KMS-11 (cell line): ENCODE data around the gene KCNG4.

Source experiments
- H2AFZ ChIP-seq: fragments of 200-600 bp; sonication (generic); 2 replicates; pipeline ENCODE4 v1.6.1; 2016; ENCODE audit warnings: antibody characterized with exemption, mixed run types, low read depth
- H3K27ac ChIP-seq: fragments of 200-600 bp; sonication (generic); 2 replicates; pipeline ENCODE4 v1.6.1; 2016; ENCODE audit warnings: mild to moderate bottlenecking, mixed run types
- H3K27me3 ChIP-seq: fragments of 200-600 bp; sonication (generic); 2 replicates; pipeline ENCODE4 v1.6.1; 2017; ENCODE audit warnings: mild to moderate bottlenecking, low read depth, mixed run types, moderate library complexity; ENCODE audit not compliant: insufficient read depth
- H3K36me3 ChIP-seq: fragments of 200-600 bp; sonication (generic); 2 replicates; pipeline ENCODE4 v1.6.1; 2017; ENCODE audit warnings: mild to moderate bottlenecking, mixed run types; ENCODE audit not compliant: insufficient read depth
- H3K4me1 ChIP-seq: fragments of 200-600 bp; sonication (generic); 2 replicates; pipeline ENCODE4 v1.6.1; 2016; ENCODE audit warnings: mild to moderate bottlenecking, low read depth, mixed run types; ENCODE audit not compliant: poor library complexity, severe bottlenecking
- H3K4me2 ChIP-seq: fragments of 200-600 bp; sonication (generic); 2 replicates; pipeline ENCODE4 v1.7.0; 2016; ENCODE audit warnings: mild to moderate bottlenecking, mixed run types
- H3K4me3 ChIP-seq: fragments of 200-600 bp; sonication (generic); IDR thresholded peaks from 2 replicates; pipeline ENCODE4 v1.6.1; 2017; ENCODE audit warnings: low read depth, low read length, mixed read lengths; ENCODE audit not compliant: insufficient read depth
- H3K79me2 ChIP-seq: fragments of 200-600 bp; sonication (generic); 2 replicates; pipeline ENCODE4 v1.6.1; 2016; ENCODE audit warnings: low read depth, mixed run types; ENCODE audit not compliant: insufficient read depth
- H3K9ac ChIP-seq: fragments of 200-600 bp; sonication (generic); 2 replicates; pipeline ENCODE4 v1.6.1; 2016; ENCODE audit warnings: mild to moderate bottlenecking, mixed run types
- H4K20me1 ChIP-seq: fragments of 200-600 bp; sonication (generic); 2 replicates; pipeline ENCODE4 v1.6.1; 2016; ENCODE audit warnings: mild to moderate bottlenecking, mixed run types; ENCODE audit not compliant: insufficient read depth
- TF ChIP-seq, protein P1 (sequence below): fragments of 200-600 bp; sonication (generic); conservative IDR thresholded peaks from 2 replicates; pipeline ENCODE4 v1.6.1; 2017; ENCODE audit warnings: low read depth, mild to moderate bottlenecking, antibody characterized with exemption, low read length, moderate library complexity, mixed read lengths

The KCNG4 gene

DNA sequence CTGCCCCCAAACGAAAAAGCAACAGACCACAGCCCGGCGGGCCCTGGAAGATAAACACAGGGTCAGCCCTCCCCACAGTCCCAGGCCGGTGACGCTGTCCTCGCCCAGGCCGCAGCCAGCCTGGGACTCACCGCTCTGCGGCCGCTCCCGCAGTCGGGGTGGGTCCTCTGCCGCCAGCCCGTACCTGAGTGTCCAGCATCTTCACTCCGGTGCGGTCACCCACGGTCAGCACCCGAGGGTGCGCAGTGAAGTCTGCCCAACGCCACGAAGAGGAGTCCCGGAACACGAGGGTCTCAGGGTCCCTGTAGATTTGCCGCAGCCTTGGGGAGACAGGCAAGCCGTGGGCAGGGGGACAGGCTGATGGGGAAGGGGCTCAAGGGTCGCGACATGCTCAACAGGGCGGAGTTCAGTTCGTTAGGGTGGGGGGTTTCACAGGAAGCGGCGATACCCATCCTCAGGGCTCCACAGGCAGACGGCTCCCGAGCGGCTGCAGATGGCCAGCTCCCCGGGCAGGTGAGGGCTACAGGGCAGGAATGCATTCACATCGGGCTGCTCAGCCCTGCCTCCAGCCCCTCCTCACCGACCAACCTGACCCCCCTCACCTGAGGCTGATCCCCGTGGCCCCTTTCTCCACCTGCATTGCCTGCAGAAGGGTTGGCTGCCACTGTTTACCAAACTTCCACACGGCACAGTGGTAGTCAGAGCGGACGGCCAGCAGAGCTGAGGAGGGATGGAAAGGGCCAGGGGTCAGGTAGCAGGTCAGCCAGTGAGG lies 58.5 kb downstream of the KCNG4 start:
- Histone ChIP-seq H2AFZ (no peak overlapping the region), H3K4me2 (no peak overlapping the region), H4K20me1 (no peaks in the 10 kb centered on the region), H3K27me3 (no peaks in the 10 kb centered on the region), H3K4me3 (no peak overlapping the region), H3K79me2 (peaks cover 15% of the 10 kb centered on the region), H3K27ac (no peak overlapping the region), H3K9ac (no peak overlapping the region), H3K36me3 (no peaks in the 10 kb centered on the region), H3K4me1 (peaks cover 5% of the 10 kb centered on the region)
- TF ChIP-seq, protein P1, sequence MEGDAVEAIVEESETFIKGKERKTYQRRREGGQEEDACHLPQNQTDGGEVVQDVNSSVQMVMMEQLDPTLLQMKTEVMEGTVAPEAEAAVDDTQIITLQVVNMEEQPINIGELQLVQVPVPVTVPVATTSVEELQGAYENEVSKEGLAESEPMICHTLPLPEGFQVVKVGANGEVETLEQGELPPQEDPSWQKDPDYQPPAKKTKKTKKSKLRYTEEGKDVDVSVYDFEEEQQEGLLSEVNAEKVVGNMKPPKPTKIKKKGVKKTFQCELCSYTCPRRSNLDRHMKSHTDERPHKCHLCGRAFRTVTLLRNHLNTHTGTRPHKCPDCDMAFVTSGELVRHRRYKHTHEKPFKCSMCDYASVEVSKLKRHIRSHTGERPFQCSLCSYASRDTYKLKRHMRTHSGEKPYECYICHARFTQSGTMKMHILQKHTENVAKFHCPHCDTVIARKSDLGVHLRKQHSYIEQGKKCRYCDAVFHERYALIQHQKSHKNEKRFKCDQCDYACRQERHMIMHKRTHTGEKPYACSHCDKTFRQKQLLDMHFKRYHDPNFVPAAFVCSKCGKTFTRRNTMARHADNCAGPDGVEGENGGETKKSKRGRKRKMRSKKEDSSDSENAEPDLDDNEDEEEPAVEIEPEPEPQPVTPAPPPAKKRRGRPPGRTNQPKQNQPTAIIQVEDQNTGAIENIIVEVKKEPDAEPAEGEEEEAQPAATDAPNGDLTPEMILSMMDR: no peak

DNA sequence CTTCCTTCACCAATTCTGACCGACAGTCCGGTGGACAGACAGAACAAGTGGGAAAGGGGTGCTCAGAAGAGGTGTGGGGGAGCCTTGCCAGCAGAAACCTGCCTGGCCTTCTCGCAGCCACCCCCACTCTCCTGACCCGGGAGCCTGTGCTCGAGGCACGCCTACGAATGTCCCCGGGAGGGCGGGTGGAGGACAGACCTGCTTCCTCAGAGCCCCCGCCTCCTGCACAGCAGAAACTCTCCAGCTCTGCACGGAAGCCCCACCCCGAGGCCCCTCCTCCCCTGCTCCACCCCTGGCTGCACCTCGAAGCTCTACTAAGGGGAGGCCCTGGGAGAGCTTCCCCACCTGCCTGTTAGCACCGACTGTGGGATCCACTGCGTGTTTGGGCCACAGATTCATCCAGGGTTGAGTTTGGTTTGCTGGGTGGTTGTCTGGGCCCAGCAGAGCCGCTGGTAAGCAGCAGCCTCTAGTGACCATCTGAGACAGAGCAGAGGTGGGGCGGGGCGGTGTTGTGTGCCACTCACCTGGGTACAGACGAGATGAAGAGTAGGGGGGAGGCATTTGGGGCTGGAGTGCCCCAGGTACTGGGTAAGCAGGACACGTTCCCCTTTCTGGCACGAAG lies 59.2 kb downstream of the KCNG4 start:
- H3K36me3 ChIP-seq: no peaks in the 10 kb centered on the region

DNA sequence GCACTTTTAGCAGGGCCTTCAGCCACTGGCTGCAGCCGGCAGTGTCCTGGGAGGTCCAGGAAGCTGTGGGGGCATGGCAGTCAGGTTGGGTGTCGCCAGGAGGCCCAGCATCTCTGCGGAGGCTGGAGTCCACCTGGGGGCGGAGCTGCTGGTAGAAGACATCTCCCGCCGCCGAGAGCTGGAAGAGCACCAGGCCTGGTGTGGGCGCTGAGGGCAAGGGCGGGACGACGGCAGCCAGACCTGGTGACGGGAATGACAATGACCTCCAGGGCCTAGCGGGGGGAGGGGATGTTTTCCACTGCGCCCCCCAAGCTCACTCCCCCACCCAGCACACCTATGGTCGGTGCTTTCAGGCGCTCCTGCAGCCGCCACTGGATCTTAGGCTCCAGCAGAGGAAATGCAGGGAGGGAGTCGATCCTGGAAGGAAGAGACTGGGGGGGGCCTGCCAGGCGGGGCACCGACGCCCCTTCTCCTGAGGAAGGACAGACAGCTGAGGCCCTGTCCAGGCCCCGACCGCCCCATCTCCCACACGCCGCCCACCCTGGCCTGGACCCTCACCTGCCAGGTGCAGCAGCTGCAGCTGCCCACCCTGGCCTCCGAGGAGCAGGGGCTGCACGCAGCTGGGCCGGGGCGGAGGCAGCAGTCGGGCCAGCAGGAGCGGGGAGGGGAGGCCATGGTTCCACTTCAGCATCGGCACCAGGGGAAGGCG lies 60.0 kb downstream of the KCNG4 start:
- TF ChIP-seq, protein P1: no peak
- no peaks in the 10 kb centered on the region for H3K27me3 ChIP-seq
- H4K20me1 ChIP-seq: no peaks in the 10 kb centered on the region
- no peak overlapping the region for H3K9ac ChIP-seq
- H3K27ac ChIP-seq: no peak overlapping the region
- H3K4me1 ChIP-seq: peaks cover 13% of the 10 kb centered on the region
- no peaks in the 10 kb centered on the region for H3K36me3 ChIP-seq
- no peak overlapping the region for H3K4me2 ChIP-seq
- no peaks in the 10 kb centered on the region for H3K79me2 ChIP-seq
- H2AFZ ChIP-seq: no peak overlapping the region
- H3K4me3 ChIP-seq: no peak overlapping the region

More for the DNA sequence above, 59.2 kb downstream of the KCNG4 start:
- H3K79me2 ChIP-seq: peaks cover 8% of the 10 kb centered on the region; the same call in 1 of the 2 replicates
- no peak overlapping the region for H3K4me3 ChIP-seq
- H3K9ac ChIP-seq: no peak overlapping the region
- H3K4me2 ChIP-seq: no peak overlapping the region
- TF ChIP-seq, protein P1: no peak
- no peaks in the 10 kb centered on the region for H3K27me3 ChIP-seq
- peaks cover 5% of the 10 kb centered on the region for H3K4me1 ChIP-seq
- H3K27ac ChIP-seq: no peak overlapping the region
- H2AFZ ChIP-seq: no peak overlapping the region
- H4K20me1 ChIP-seq: no peaks in the 10 kb centered on the region

DNA sequence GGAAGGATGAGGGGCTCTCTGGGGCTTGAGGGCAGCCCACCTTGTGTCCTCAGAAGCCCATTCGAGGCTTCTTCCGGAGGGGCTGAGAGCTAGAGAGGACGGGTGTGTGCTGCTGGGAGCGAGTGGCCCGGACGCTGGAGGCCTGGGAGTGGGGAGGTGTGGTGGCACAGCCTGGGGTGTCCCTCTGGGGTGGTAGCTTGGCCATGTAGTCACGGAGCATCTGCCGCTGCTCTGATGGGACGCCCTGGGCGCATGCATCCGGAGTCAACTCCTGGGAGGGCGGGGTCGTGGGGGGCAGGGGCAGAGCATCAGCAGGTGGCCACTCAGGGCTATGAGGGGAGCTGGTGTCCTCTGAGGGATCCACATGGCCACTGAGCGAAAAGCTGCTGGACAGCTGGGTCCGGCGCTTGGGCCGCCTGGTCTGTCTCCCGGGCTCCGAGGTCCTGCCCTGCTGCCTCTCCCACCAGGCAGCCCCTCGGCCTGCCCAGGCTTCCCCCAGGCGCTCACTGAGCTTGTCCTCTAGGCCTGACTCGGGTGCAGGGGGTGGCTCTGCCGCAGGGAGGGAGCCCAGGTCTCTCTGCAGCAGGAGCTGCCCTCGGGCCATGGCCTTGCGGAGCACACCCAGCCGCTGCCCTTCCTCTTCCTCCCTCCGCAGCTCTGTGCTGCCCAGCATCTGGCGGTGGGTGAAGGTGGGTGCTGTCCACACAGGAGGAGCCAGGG lies 60.8 kb downstream of the KCNG4 start:
- Histone ChIP-seq H3K27me3 (no peaks in the 10 kb centered on the region), H3K9ac (no peak overlapping the region), H3K36me3 (no peaks in the 10 kb centered on the region), H3K27ac (no peak overlapping the region), H3K4me3 (no peak overlapping the region), H4K20me1 (no peaks in the 10 kb centered on the region), H2AFZ (no peak overlapping the region), H3K79me2 (no peaks in the 10 kb centered on the region), H3K4me2 (no peak overlapping the region), H3K4me1 (peaks cover 16% of the 10 kb centered on the region)
- TF ChIP-seq, protein P1: no peak
